Endothelial cell (in vitro differentiated cells): ENCODE measurements around the gene MACROD2. TPM values are rescaled to one million over a fixed set of nuclear protein-coding genes. Genes with fewer than 3 reads are reported as not detected.

ENCODE experiments used
- DNase-seq: peaks from one replicate; pipeline ENCODE4 v3.0.0; 2021; ENCODE audit warnings: low spot score
- H3K27ac Mint-ChIP-seq: one replicate; pipeline ENCODE4 v1.8.0; 2021; ENCODE audit warnings: mixed read lengths, inconsistent platforms; ENCODE audit not compliant: unreplicated experiment
- H3K27me3 Mint-ChIP-seq: one replicate; pipeline ENCODE4 v1.8.0; 2021; ENCODE audit warnings: mild to moderate bottlenecking, moderate library complexity, mixed read lengths, inconsistent platforms; ENCODE audit not compliant: unreplicated experiment
- H3K36me3 Mint-ChIP-seq: one replicate; pipeline ENCODE4 v1.8.0; 2021; ENCODE audit warnings: mild to moderate bottlenecking, low read depth, mixed read lengths, inconsistent platforms; ENCODE audit not compliant: unreplicated experiment
- H3K4me1 Mint-ChIP-seq: one replicate; pipeline ENCODE4 v1.8.0; 2021; ENCODE audit warnings: mild to moderate bottlenecking, mixed read lengths, inconsistent platforms; ENCODE audit not compliant: unreplicated experiment
- H3K4me3 Mint-ChIP-seq: one replicate; pipeline ENCODE4 v1.8.0; 2021; ENCODE audit warnings: mild to moderate bottlenecking, mixed read lengths, inconsistent platforms; ENCODE audit not compliant: unreplicated experiment
- H3K9me3 Mint-ChIP-seq: one replicate; pipeline ENCODE4 v1.8.0; 2021; ENCODE audit warnings: mixed read lengths, inconsistent platforms; ENCODE audit not compliant: unreplicated experiment
- long read RNA-seq: library from polyadenylated mRNA; unstranded; transcript quantifications from one replicate; pipeline ENCODE4 v2.0.0, GENCODE V29; 2020; ENCODE audit not compliant: unreplicated experiment
- total RNA-seq: library from RNA; stranded (reverse); fragmentation: NEBNext Ultra II Directional; extraction: Animal tissue kit (Norgen Biotek cat#: 25700); gene quantifications from one replicate; pipeline ENCODE4 v1.2.1, GENCODE V29; 2021; ENCODE audit not compliant: unreplicated experiment
- TF ChIP-seq, protein P1 (sequence below): fragments of 200-600 bp; sonication (generic); IDR thresholded peaks from one replicate; pipeline ENCODE4 v1.5.0; 2021; ENCODE audit warnings: antibody characterized with exemption; ENCODE audit not compliant: unreplicated experiment

MACROD2 gene
- total RNA-seq = 6.4 TPM
- long read RNA-seq, partial matches to known transcripts = 0 of 2 reads
- long read RNA-seq, other reads (novel, unspliced or antisense) = 1 of 2 reads

DNA sequence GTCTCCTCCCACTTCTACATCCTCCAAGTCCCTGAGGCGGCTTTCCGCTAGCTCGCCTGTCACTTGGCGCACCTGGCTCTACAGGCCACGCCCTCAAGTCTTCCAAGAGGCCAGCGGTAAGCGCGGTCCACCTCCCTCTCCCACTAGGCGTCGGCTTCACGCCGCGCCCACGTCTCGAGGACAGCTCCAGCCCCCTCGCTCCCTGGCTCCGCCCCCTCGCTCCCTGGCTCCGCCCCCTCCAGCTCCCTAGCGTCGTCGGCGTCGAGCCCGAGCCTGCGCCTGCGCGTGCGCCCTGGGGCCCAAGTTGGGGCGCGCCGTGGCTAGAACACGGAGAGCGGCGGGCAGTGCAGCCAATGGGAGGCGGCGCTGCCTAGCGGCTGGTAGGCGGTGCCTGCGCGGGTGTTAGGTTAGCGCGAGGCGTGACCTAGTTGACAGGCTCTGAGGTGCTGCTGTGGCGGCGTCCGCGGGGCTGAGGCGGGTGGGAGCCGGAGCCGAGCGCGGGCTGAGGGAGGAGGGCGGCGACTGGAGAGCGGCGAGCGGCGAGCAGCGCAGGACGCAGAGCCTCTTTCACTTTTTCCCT is at the start of gene MACROD2:
MACROD2 (plus strand) TSS at position 431 of the 580 bp plus-strand sequence.
- Mint-ChIP-seq H3K27ac (no peak within 1 kb of the TSS), H3K27me3 (peaks cover 8% of the 10 kb centered on the region), H3K36me3 (peaks cover 5% of the 10 kb centered on the region), H3K4me1 (peaks cover 9% of the 10 kb centered on the region), H3K9me3 (no peaks in the 10 kb centered on the region), H3K4me3 (peak within 1 kb of the TSS; percentile 99)
- TF ChIP-seq, protein P1, sequence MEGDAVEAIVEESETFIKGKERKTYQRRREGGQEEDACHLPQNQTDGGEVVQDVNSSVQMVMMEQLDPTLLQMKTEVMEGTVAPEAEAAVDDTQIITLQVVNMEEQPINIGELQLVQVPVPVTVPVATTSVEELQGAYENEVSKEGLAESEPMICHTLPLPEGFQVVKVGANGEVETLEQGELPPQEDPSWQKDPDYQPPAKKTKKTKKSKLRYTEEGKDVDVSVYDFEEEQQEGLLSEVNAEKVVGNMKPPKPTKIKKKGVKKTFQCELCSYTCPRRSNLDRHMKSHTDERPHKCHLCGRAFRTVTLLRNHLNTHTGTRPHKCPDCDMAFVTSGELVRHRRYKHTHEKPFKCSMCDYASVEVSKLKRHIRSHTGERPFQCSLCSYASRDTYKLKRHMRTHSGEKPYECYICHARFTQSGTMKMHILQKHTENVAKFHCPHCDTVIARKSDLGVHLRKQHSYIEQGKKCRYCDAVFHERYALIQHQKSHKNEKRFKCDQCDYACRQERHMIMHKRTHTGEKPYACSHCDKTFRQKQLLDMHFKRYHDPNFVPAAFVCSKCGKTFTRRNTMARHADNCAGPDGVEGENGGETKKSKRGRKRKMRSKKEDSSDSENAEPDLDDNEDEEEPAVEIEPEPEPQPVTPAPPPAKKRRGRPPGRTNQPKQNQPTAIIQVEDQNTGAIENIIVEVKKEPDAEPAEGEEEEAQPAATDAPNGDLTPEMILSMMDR = no peak
- peak; percentile 99 for DNase-seq

DNA sequence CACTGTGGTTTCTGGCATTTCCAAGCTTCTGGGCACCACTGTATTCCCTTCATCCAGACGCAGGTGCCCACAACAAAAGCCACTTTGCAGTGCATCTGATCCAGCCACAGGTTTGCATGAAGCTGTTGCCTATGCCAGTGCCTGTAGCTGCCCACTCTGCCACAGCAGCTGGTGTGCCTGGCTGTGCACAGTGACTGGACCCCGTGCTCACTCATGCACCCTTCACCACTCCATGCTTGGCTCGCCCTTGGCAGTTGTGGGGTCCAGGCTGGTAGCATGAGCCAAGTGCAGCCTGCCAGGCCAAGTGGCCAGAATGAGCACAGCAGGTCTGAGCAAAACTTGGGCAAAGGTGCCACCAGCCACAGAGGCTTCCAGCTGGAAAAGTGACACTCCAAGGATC is 47.6 kb upstream of the MACROD2 start:
- no peak for DNase-seq
- H3K27ac Mint-ChIP-seq = no peak overlapping the region
- H3K4me3 Mint-ChIP-seq = no peak overlapping the region
- H3K9me3 Mint-ChIP-seq = no peaks in the 10 kb centered on the region
- H3K36me3 Mint-ChIP-seq = no peaks in the 10 kb centered on the region
- TF ChIP-seq, protein P1 = no peak
- H3K27me3 Mint-ChIP-seq = no peaks in the 10 kb centered on the region
- H3K4me1 Mint-ChIP-seq = no peaks in the 10 kb centered on the region

GRCh38 chr20:13953227-13953626 is 42.1 kb upstream of the MACROD2 start:
- DNase-seq = no peak
- H3K27me3 Mint-ChIP-seq = no peaks in the 10 kb centered on the region
- H3K36me3 Mint-ChIP-seq = no peaks in the 10 kb centered on the region
- H3K4me1 Mint-ChIP-seq = no peaks in the 10 kb centered on the region
- TF ChIP-seq, protein P1 = no peak
- no peaks in the 10 kb centered on the region for H3K9me3 Mint-ChIP-seq
- no peak overlapping the region for H3K4me3 Mint-ChIP-seq
- H3K27ac Mint-ChIP-seq = no peak overlapping the region

- TF ChIP-seq, protein P1 = no peak
- Mint-ChIP-seq H3K27me3 (no peaks in the 10 kb centered on the region), H3K4me3 (no peak overlapping the region), H3K36me3 (no peaks in the 10 kb centered on the region), H3K27ac (no peak overlapping the region), H3K4me1 (no peaks in the 10 kb centered on the region), H3K9me3 (no peaks in the 10 kb centered on the region)
- no peak for DNase-seq
Measured at GRCh38 chr20:13960119-13960518, 35.2 kb upstream of the MACROD2 start.

DNA sequence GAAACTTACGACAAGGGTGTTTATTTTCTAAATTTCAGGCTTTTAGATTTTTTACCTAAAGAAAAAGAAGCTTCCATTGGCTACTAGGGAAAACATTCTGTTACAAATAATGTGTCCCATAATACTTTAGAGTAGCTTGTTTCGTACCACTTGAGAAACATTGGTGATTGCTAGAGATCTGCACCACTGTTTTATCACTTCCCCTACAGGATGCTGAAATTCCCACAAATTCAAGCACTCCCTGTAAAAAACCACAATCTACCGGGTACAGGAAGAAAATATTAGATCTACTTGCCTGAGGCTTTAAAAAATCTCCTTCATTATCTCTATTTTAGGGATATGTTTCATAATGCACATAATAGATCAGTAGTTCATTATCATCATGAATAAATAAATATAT is 34.8 kb upstream of the MACROD2 start:
- Mint-ChIP-seq H3K36me3 (no peaks in the 10 kb centered on the region), H3K4me1 (no peaks in the 10 kb centered on the region)

More for the DNA sequence above, 34.8 kb upstream of the MACROD2 start:
- no peak overlapping the region for H3K27ac Mint-ChIP-seq
- H3K27me3 Mint-ChIP-seq = no peaks in the 10 kb centered on the region
- no peak overlapping the region for H3K4me3 Mint-ChIP-seq
- TF ChIP-seq, protein P1 = no peak
- no peak for DNase-seq
- H3K9me3 Mint-ChIP-seq = no peaks in the 10 kb centered on the region
